Kidney tubule cell (primary cell): ENCODE results near the gene UBL4B.

Experiments used
- DNase-seq: peaks from one replicate; pipeline ENCODE4 v3.0.0-alpha.2; 2018; ENCODE audit warnings: low spot score

UBL4B gene

GRCh38 chr1:110155878-110156522, 43.8 kb downstream of the UBL4B start:
- peak; percentile 55 for DNase-seq

- no peak for DNase-seq
Measured at GRCh38 chr1:110158261-110158660, 46.0 kb downstream of the UBL4B start.

GRCh38 chr1:110159168-110159567, 46.9 kb downstream of the UBL4B start:
- no peak for DNase-seq

GRCh38 chr1:110160538-110161100, 48.4 kb downstream of the UBL4B start:
- DNase-seq: no peak

GRCh38 chr1:110161165-110161564, 48.9 kb downstream of the UBL4B start:
- DNase-seq: no peak

- no peak for DNase-seq
Measured at GRCh38 chr1:110161849-110162248, 49.6 kb downstream of the UBL4B start.
